OCI-LY7 (cell line): Measurements from ENCODE around the gene C1QBP. TPM values are rescaled to one million over a fixed set of nuclear protein-coding genes. Genes with fewer than 3 reads are reported as not detected.

Experiments used
- BruUV-seq: library from RNA; stranded (reverse); fragments of 400-500 nt; replicated peaks from 2 replicates; lab custom pipeline; 2021; lab: Mats Ljungman, UMichigan
- CTCF ChIA-PET: fragments of 300-600 bp; sonication (Branson Sonifier 250); formaldehyde crosslinking; loops from one replicate; lab custom pipeline; 2022; ENCODE audit warnings: antibody characterized with exemption; ENCODE audit not compliant: unreplicated experiment; lab: Charles Lee
- POLR2A ChIA-PET: fragments of 300-600 bp; sonication (Branson Sonifier 250); formaldehyde crosslinking; loops from one replicate; lab custom pipeline; 2022; ENCODE audit warnings: antibody characterized with exemption; lab: Charles Lee
- DNase-seq: peaks from one replicate; pipeline ENCODE4 v3.0.0-alpha.2; 2015; ENCODE audit warnings: low spot score
- H2AFZ ChIP-seq: fragments of 200-600 bp; sonication (generic), shearing (Covaris generic); 2 replicates; pipeline ENCODE4 v1.6.1; 2014; ENCODE audit warnings: mild to moderate bottlenecking, antibody characterized with exemption, low read length, moderate library complexity
- H3K27ac ChIP-seq: fragments of 200-600 bp; sonication (generic); 2 replicates; pipeline ENCODE4 v1.5.1; 2014; ENCODE audit warnings: mixed run types, low read depth, mild to moderate bottlenecking, moderate library complexity, low read length, inconsistent platforms; ENCODE audit not compliant: poor library complexity, severe bottlenecking
- H3K36me3 ChIP-seq: fragments of 200-600 bp; sonication (generic); 2 replicates; pipeline ENCODE4 v1.6.1; 2014; ENCODE audit warnings: mild to moderate bottlenecking, antibody characterized with exemption, low read length, moderate library complexity, mixed read lengths; ENCODE audit not compliant: insufficient read depth
- H3K4me1 ChIP-seq: fragments of 200-600 bp; sonication (generic); 2 replicates; pipeline ENCODE4 v1.5.1; 2014; ENCODE audit warnings: mild to moderate bottlenecking, low read length; ENCODE audit not compliant: insufficient read depth, poor library complexity, severe bottlenecking
- H3K4me2 ChIP-seq: fragments of 200-600 bp; sonication (generic); 2 replicates; pipeline ENCODE4 v1.6.1; 2014; ENCODE audit warnings: mild to moderate bottlenecking, low read length
- H3K4me3 ChIP-seq: fragments of 200-600 bp; sonication (generic); 2 replicates; pipeline ENCODE4 v1.5.1; 2014; ENCODE audit warnings: mild to moderate bottlenecking, low read depth, low read length; ENCODE audit not compliant: poor library complexity, severe bottlenecking
- H3K79me2 ChIP-seq: fragments of 200-600 bp; sonication (generic); 2 replicates; pipeline ENCODE4 v1.6.1; 2016; ENCODE audit warnings: low read depth, mild to moderate bottlenecking, low read length, moderate library complexity, mixed read lengths; ENCODE audit not compliant: insufficient read depth
- H3K9me2 ChIP-seq: fragments of 200-600 bp; sonication (generic); 2 replicates; pipeline ENCODE4 v1.6.1; 2016; ENCODE audit warnings: mild to moderate bottlenecking, low read length, mixed read lengths; ENCODE audit not compliant: insufficient read depth
- H3K9me3 ChIP-seq: fragments of 200-600 bp; sonication (generic); 2 replicates; pipeline ENCODE4 v1.6.1; 2014; ENCODE audit warnings: mild to moderate bottlenecking, mixed run types, low read length, mixed read lengths
- H4K20me1 ChIP-seq: fragments of 200-600 bp; sonication (generic); 2 replicates; pipeline ENCODE4 v1.6.1; 2014; ENCODE audit warnings: mild to moderate bottlenecking, antibody characterized with exemption, low read length, moderate library complexity, mixed read lengths; ENCODE audit not compliant: insufficient read depth
- EZH2phosphoT487 ChIP-seq: fragments of 200-600 bp; sonication (generic); IDR thresholded peaks from 2 replicates; pipeline ENCODE4 v1.6.1; 2018; ENCODE audit warnings: low read depth, borderline replicate concordance, mild to moderate bottlenecking, mixed run types, antibody characterized with exemption, low read length, moderate library complexity, mixed read lengths
- intact Hi-C: fragments of 100-400 bp; cut with micrococcal nuclease; formaldehyde crosslinking; loops from one replicate; pipeline ENCODE4 v1.10.0; 2022; ENCODE audit not compliant: unreplicated experiment
- total RNA-seq, 2 experiments: library from RNA; depleted of rRNA in 1 of 2; stranded (reverse); fragments of >200 nt in 1 of 2; shearing (Covaris generic) in 1 of 2; gene quantifications; 2 replicates each; pipeline ENCODE4 v1.2.3, GENCODE V29; 2014 to 2022
- TF ChIP-seq, protein P1 (sequence below): fragments of 200-600 bp; sonication (generic); conservative IDR thresholded peaks from 2 replicates; pipeline ENCODE4 v1.5.1; 2014; ENCODE audit warnings: mild to moderate bottlenecking, antibody characterized with exemption, low read length, moderate library complexity, mixed read lengths

Gene C1QBP
- total RNA-seq, 2 experiments from 2014 or later = 260 to 322 TPM

- H2AFZ ChIP-seq = no peak overlapping the region
- peak overlapping the region; percentile 96 for H3K27ac ChIP-seq
- H3K79me2 ChIP-seq = peaks cover 89% of the 10 kb centered on the region
- peak overlapping the region; percentile 83 for H3K4me2 ChIP-seq
- BruUV-seq = no TSS peak
- ChIA-PET POLR2A (interaction anchor here (0.6 to 0.8 kb wide), 4 partner anchors 16 to 27 kb away, joined by 3 to 7 read pairs (median 3); no protein-coding TSS in a partner anchor), CTCF (no interaction called here)
- peak overlapping the region; percentile 88 for H3K4me3 ChIP-seq
- intact Hi-C loops = loop anchor here (5.0 kb wide), 1 partner anchor 170 kb away; no protein-coding TSS in a partner anchor
- H3K9me2 ChIP-seq = no peaks in the 10 kb centered on the region
- H4K20me1 ChIP-seq = peaks cover 14% of the 10 kb centered on the region
- TF ChIP-seq, protein P1, sequence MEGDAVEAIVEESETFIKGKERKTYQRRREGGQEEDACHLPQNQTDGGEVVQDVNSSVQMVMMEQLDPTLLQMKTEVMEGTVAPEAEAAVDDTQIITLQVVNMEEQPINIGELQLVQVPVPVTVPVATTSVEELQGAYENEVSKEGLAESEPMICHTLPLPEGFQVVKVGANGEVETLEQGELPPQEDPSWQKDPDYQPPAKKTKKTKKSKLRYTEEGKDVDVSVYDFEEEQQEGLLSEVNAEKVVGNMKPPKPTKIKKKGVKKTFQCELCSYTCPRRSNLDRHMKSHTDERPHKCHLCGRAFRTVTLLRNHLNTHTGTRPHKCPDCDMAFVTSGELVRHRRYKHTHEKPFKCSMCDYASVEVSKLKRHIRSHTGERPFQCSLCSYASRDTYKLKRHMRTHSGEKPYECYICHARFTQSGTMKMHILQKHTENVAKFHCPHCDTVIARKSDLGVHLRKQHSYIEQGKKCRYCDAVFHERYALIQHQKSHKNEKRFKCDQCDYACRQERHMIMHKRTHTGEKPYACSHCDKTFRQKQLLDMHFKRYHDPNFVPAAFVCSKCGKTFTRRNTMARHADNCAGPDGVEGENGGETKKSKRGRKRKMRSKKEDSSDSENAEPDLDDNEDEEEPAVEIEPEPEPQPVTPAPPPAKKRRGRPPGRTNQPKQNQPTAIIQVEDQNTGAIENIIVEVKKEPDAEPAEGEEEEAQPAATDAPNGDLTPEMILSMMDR = no peak
- TF ChIP-seq EZH2phosphoT487 = no peak
- H3K4me1 ChIP-seq = peaks cover 27% of the 10 kb centered on the region
- peaks cover 72% of the 10 kb centered on the region for H3K36me3 ChIP-seq
- no peaks in the 10 kb centered on the region for H3K9me3 ChIP-seq
- no peak for DNase-seq
These were observed 22.1 kb downstream of the C1QBP start for GRCh38 chr17:5416901-5417300.

GRCh38 chr17:5413682-5414081, 25.3 kb downstream of the C1QBP start:
- Histone ChIP-seq H4K20me1 (peaks cover 21% of the 10 kb centered on the region), H3K27ac (no peak overlapping the region), H3K9me3 (no peaks in the 10 kb centered on the region), H3K9me2 (no peaks in the 10 kb centered on the region), H3K4me1 (peaks cover 15% of the 10 kb centered on the region), H3K4me3 (no peak overlapping the region), H3K79me2 (peaks cover 84% of the 10 kb centered on the region), H3K36me3 (peaks cover 94% of the 10 kb centered on the region), H2AFZ (no peak overlapping the region), H3K4me2 (no peak overlapping the region)
- TF ChIP-seq, protein P1 = no peak
- no peak for TF ChIP-seq EZH2phosphoT487
- no peak for DNase-seq
- intact Hi-C loops = no loop called here
- POLR2A ChIA-PET = no interaction called here
- CTCF ChIA-PET = no interaction called here
- BruUV-seq = no TSS peak

DNA sequence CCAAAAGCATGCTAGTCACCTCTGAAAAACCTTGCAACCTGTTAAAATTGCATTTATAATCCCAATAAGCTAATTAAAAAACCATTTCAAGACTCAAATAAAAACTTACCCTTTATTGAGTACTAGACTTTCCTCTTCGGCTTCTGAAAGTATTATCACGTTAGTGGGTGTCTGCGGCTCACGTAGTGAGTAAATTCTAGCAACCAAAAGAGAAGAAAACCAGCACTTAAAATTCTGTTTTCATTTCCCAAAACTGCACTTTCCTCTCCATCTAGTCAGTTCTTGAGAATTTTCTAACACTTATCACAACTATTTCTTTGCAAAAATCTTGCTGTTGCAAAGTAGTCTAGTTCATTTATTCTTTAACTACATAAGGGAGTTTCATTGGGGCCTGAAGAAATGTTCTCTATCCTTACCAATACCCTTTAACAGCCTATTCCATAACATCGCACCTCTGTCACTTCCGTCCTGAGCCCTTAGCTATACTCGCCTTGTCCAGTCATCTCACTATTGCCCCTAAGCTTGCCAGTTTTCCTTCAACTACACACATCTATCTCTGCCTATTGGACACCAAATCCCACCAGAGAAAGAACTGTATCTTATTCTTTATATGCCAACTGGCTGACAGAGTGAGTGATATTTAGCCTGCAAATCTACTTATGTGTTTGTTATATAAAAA, 28.2 kb downstream of the C1QBP start:
- Histone ChIP-seq H3K27ac (no peak overlapping the region), H3K4me3 (no peak overlapping the region), H3K4me1 (no peaks in the 10 kb centered on the region), H3K79me2 (peaks cover 54% of the 10 kb centered on the region; the same call in 1 of the 2 replicates), H3K36me3 (peaks cover 97% of the 10 kb centered on the region), H3K4me2 (no peak overlapping the region), H2AFZ (no peak overlapping the region), H3K9me2 (no peaks in the 10 kb centered on the region), H4K20me1 (0 out of 2 replicates have a peak, but pooled peaks cover 11% of the 10 kb centered on the region), H3K9me3 (no peaks in the 10 kb centered on the region)
- ChIA-PET POLR2A (no interaction called here), CTCF (no interaction called here)
- no TSS peak for BruUV-seq
- DNase-seq = no peak
- intact Hi-C loops = no loop called here
- no peak for TF ChIP-seq EZH2phosphoT487
- TF ChIP-seq, protein P1 = no peak
